Measurements from ENCODE around the gene KIF1A.

KIF1A gene

DNA sequence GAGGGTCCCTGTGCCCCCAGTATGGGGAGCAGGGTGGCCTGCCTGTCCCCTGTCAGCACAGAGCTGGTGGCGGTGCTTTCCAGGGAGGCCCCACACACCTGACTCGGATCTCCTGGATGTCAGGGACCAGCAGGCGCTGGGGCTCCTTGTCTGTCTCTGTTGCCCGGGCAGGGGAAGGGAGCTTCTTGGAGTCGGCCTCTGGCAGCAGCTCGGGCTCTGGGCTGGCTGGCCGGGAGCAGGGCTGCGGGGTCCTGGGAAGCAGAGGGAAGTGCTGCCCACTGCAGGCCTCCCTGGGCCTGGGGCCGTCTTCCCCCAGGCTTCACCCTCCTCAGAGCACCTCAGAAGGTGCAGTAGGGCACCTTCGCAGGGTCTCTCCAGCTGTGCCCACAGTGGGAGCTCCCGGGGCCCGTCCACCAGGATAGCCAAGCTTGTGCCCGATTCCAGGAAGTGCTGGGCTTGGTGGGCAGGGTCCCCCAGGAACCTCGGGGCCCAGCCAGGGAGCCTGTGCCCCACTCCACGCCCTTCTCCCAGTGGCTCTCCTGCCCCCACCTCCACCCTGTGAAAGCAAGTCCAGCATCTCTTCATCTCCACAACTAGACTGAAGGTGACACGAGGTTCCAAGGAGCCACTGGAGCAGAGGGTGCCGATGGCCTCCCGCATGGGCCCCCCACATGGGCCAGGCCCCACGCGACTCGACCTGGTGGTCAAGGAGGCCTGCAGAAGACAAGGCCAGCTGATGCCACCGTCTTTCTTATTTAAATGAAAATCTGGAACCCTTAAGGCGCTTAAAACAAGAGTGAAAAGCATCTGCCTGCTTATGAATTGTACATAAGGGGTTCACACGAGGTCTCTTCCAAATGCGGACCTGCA is 100.1 kb downstream of the KIF1A start:
- WGBS = 93% methylated on average over 25 of the region's 25 CpGs
- H3K27me3 ChIP-seq (ENCODE audit: insufficient read depth, low read length) = no peaks in the 10 kb centered on the region
- peaks cover 74% of the 10 kb centered on the region for H3K36me3 ChIP-seq (ENCODE audit: insufficient read depth, low read length)
- no peaks in the 10 kb centered on the region for H3K9me3 ChIP-seq (ENCODE audit: insufficient read depth, low read depth, low read length)
- no peak overlapping the region for H3K27ac ChIP-seq (ENCODE audit: low read depth, low read length)
- no peak overlapping the region for H3K9ac ChIP-seq (ENCODE audit: low read depth, low read length)
- H3K4me1 ChIP-seq (ENCODE audit: insufficient read depth, low read length) = no peaks in the 10 kb centered on the region
- no peak overlapping the region for H3K4me3 ChIP-seq (ENCODE audit: low read length)

DNA sequence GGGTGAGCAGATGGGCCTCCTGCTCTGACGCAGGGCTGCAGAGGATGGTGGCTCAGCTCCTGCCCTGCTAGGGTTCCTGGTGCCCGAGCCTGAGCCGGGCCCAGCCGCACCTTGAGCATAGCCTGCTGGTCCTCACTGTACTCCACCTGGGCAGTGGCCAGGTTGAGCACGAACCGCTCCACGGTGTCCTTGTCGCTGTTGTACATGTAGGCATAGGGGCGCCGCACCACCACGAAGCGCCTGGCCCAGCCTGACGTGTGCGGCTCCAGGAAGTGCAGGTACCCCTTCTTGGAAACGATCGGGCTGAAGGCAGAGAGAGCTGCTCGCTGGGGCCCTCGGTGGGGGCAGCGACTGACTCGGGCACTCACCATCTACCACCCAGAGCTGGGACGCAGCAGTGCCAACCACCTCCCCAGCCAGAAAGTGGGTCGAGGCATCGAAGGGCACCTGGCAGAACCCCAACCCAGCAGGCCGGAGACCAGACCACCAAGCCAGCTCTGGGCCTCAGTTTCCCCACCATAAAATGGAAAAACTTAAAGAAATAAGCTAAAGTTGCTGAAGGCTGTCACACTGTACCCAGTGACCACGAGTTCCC is 101.0 kb downstream of the KIF1A start:
- H3K4me1 ChIP-seq (ENCODE audit: insufficient read depth, low read length) = no peaks in the 10 kb centered on the region
- no peaks in the 10 kb centered on the region for H3K27me3 ChIP-seq (ENCODE audit: insufficient read depth, low read length)
- H3K4me3 ChIP-seq (ENCODE audit: low read length) = no peak overlapping the region
- H3K9ac ChIP-seq (ENCODE audit: low read depth, low read length) = no peak overlapping the region
- H3K36me3 ChIP-seq (ENCODE audit: insufficient read depth, low read length) = peaks cover 69% of the 10 kb centered on the region
- WGBS = 96% methylated on average over 25 of the region's 25 CpGs
- H3K27ac ChIP-seq (ENCODE audit: low read depth, low read length) = no peak overlapping the region
- H3K9me3 ChIP-seq (ENCODE audit: insufficient read depth, low read depth, low read length) = no peaks in the 10 kb centered on the region

DNA sequence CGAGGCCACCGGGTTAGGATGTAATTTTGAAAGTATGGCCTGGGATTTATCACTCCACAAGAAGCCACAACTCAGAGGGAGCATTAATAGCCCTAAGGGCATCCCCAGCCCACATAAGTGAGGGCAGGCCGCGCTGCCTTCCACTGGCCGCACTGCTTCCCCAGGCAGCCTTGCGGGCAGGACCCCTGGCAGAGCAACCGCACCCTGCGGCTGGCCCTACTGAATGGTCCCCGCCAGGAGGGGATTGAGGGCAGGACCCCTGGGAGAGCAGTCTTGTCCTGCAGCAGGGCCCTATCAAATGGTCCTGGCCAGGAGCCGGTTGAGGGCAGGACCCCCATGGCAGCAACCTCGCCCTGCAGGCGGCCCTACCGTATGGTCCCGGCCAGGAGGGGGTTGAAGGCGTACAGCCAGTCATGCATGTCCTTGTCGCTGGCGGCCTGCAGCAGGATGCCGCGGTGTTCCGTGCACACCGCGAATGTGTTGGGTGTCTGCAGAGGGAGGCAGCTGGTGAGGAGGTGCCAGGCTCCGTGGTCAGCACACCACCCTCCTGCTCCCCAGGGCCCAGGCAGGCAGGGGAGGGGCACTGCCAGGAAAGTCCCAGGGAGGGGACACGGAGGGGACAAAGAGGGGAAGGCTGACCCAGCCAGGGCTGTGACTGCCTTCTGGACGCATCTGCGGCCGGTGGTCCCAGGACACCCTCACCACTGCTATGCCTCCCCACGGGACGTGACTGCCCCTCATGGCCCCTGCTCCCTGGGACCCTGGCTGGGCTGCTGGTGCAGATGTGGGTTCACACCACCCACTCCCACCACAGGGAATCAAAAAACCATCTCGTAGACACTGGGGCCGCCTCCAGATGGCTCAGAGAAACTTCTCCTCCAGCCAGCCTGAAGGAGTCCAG is 102.1 kb downstream of the KIF1A start:
- WGBS = 95% methylated on average over 31 of the region's 31 CpGs

DNA sequence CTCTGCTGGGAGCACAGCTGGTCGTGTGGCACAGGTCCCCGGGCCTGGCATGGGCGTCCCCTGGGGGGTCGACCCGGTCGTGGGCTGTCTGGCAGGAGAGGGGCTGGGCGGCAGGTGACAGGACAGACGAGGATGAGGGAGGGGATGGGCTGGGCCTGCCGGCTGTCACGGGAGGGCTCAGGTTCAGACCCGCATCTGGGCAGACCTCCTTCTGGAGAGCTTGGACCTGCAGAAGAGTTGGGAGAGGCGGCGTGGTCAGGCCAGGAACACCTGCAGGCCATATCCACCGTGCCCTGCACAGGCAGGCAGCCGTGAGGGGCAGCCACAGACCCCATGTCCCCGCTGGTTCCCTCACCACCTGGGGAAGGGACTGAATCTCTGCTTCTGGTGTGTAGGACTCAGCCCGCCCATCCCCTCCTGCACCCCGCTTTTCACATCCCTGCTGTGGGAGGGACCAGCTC is 102.8 kb downstream of the KIF1A start:
- Histone ChIP-seq H3K27me3 (ENCODE audit: insufficient read depth, low read length) (no peaks in the 10 kb centered on the region), H3K4me3 (ENCODE audit: low read length) (no peak overlapping the region), H3K4me1 (ENCODE audit: insufficient read depth, low read length) (no peaks in the 10 kb centered on the region), H3K9me3 (ENCODE audit: insufficient read depth, low read depth, low read length) (no peaks in the 10 kb centered on the region), H3K27ac (ENCODE audit: low read depth, low read length) (no peak overlapping the region), H3K9ac (ENCODE audit: low read depth, low read length) (no peak overlapping the region), H3K36me3 (ENCODE audit: insufficient read depth, low read length) (peaks cover 51% of the 10 kb centered on the region)
- WGBS = 96% methylated on average over 18 of the region's 18 CpGs

More for the DNA sequence above, 102.1 kb downstream of the KIF1A start:
- H3K27me3 ChIP-seq (ENCODE audit: insufficient read depth, low read length) = no peaks in the 10 kb centered on the region
- H3K36me3 ChIP-seq (ENCODE audit: insufficient read depth, low read length) = peaks cover 58% of the 10 kb centered on the region
- no peak overlapping the region for H3K4me3 ChIP-seq (ENCODE audit: low read length)
- no peaks in the 10 kb centered on the region for H3K4me1 ChIP-seq (ENCODE audit: insufficient read depth, low read length)
- H3K9ac ChIP-seq (ENCODE audit: low read depth, low read length) = no peak overlapping the region
- no peak overlapping the region for H3K27ac ChIP-seq (ENCODE audit: low read depth, low read length)
- H3K9me3 ChIP-seq (ENCODE audit: insufficient read depth, low read depth, low read length) = no peaks in the 10 kb centered on the region

DNA sequence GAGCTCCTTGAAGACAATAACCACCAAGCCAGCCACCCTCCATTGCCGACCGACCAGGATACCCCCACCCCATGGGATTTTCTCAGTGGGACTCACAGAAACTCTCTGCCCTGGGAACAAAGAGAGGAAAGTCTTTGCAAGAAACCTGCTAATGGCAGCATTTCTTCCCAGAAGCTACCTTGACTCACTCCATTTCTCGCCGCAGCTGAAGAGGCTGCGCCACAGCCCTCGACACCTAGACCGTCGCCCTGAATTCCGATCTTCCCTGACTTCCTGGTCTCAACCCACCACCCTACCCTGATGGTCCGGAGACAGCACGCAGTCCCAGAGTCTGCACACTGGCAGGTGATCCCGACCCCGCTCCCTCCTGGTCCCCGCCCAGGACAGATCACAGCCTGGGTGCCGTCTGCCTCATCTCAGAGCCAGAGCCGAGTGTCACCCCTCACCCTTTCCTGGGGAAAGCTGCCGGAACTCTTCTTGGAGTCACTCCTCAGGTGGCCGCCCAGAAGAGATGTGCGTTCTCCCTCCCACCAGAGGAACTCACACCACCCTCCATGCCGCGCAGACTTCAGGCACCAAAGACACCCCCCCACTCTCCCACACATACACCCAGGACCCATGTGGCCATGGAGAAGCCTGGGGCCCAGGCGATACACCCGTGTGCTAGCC is 103.8 kb downstream of the KIF1A start:
- Histone ChIP-seq H3K9ac (ENCODE audit: low read depth, low read length) (no peak overlapping the region), H3K27me3 (ENCODE audit: insufficient read depth, low read length) (no peaks in the 10 kb centered on the region), H3K27ac (ENCODE audit: low read depth, low read length) (no peak overlapping the region), H3K4me3 (ENCODE audit: low read length) (no peak overlapping the region), H3K9me3 (ENCODE audit: insufficient read depth, low read depth, low read length) (no peaks in the 10 kb centered on the region), H3K36me3 (ENCODE audit: insufficient read depth, low read length) (peaks cover 41% of the 10 kb centered on the region), H3K4me1 (ENCODE audit: insufficient read depth, low read length) (no peaks in the 10 kb centered on the region)
- 94% methylated on average over 23 of the region's 23 CpGs for WGBS

DNA sequence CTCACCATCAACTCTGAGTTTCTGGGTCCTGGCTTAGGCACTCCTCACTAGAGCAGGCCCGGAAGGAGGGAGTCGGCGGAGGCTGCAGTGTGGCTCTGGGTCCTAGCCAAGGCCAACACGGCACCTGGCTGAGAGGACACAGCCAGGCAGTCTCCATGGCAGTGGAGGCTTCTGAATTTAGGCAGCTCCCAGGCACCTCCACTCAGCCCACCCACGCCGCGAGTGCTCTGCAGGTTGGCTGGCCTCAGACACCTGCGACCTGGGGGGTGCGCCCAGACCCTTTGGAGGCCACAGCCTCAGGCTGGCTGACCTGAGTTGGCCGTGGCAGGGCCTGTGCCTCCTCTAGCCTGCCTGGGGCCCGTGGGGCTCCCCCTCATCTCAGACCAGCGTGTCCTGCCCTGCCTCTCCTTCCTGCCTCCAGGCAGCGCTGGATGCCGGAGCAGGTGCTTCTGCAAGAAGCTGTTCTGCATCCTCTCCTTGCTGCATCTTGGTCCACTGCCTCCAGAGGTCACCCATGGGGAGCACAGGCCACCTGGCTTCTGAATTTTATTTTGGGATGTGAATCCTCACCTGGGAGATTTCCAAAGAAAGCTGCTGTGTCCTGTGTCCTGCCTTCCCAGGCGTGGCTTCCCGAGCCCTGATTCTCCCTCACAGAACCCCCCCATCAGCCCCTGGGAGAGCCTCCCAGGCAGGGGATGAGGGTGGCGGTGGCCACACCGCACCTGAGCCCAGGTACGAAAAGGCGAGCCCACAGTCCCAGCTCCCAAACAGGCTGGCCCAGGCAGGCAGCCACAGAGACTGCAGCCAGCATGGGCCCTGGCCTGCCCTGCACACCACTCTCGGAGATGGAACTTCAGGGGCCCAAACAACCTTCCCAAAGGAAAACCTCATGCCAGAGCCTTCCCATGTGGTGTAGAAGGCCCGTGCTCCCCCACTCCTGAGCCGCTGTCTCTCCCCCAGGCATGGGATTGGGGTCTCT is 105.0 kb downstream of the KIF1A start:
- 93% methylated on average over 23 of the region's 23 CpGs for WGBS
- no peaks in the 10 kb centered on the region for H3K27me3 ChIP-seq (ENCODE audit: insufficient read depth, low read length)
- H3K27ac ChIP-seq (ENCODE audit: low read depth, low read length) = no peak overlapping the region
- H3K4me1 ChIP-seq (ENCODE audit: insufficient read depth, low read length) = no peaks in the 10 kb centered on the region
- H3K9me3 ChIP-seq (ENCODE audit: insufficient read depth, low read depth, low read length) = no peaks in the 10 kb centered on the region
- no peak overlapping the region for H3K4me3 ChIP-seq (ENCODE audit: low read length)
- no peak overlapping the region for H3K9ac ChIP-seq (ENCODE audit: low read depth, low read length)
- H3K36me3 ChIP-seq (ENCODE audit: insufficient read depth, low read length) = peaks cover 32% of the 10 kb centered on the region

DNA sequence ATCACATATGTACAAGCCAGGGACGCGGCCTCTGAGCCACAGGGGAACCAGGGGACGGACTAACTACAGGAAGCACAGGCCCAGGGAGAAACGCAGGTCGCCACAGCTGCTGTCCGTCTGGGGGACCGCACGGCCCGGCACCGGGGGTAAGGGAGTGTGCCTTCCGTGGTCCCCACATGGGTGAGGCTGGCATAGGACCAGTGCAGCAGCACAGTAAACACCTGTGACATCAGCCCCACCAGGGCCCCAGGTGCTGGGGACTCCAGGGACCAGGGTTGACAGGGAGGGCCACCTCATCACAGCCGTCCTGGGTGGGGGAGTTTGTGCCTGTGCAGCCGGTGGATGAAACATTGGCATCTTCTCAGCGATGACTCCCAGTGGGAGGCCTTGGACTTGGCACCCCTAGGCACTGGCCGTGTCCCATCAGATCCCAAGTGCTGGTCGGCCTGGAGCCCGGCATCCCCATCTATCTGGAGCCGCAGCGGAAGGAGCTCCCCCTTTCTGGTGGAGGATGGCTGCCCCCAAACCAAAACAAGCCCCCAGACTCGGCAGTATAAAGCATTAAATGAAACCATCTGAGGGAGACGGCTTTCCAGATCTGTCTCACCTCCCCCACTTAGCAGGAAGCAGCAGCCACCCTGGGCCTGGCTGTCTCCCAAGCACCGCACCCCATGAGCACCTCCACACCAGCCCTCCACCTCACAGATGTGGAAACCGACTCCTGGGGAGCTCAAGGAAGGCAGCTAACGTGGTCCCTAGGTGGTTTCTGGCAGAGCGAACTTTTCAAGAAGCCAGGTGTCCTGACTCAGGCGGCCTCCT is 105.9 kb downstream of the KIF1A start:
- Histone ChIP-seq H3K27me3 (ENCODE audit: insufficient read depth, low read length) (no peaks in the 10 kb centered on the region), H3K4me3 (ENCODE audit: low read length) (no peak overlapping the region), H3K27ac (ENCODE audit: low read depth, low read length) (no peak overlapping the region), H3K9me3 (ENCODE audit: insufficient read depth, low read depth, low read length) (no peaks in the 10 kb centered on the region), H3K4me1 (ENCODE audit: insufficient read depth, low read length) (no peaks in the 10 kb centered on the region), H3K9ac (ENCODE audit: low read depth, low read length) (no peak overlapping the region), H3K36me3 (ENCODE audit: insufficient read depth, low read length) (peaks cover 25% of the 10 kb centered on the region)
- 95% methylated on average over 26 of the region's 26 CpGs for WGBS

DNA sequence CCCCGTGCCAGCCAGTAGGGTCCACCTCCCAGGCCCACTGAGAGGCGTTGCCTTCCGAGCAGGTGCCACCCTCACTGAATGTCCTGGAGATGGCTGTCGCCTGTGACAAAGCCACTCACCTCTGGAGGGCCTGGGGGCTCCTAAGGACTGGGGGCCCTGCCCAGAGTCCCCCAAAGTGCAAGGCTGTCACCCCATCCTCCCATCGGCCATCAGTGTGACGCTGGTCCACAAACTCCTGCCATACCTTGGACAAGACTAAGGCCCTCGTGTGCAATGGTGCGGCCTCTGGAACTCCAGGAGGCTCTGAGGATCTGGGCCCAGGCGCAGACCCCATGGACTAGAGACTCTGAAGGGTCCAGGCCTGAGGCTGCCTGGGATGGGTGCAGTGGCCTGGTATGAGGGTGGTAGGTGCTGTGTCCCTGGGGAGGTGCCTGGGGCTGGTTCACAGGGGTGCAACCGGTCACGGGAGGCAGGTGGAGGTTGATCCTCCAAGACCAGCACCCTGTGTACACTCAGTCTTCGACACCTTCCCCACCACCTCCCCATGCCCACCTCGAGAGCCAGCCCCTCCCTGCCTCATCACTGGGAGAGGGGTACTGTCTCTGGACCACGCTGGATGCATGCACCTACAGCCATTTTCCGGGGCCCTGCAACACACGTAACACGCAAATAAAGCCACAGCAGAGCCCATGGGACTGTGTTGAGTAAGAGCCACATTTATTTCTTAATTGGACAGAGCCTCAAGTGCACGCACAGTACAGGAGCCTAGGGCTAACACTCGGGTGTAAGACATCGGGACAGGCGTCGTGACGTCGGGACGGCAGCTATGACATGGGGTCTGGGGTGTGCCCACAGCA is 106.7 kb downstream of the KIF1A start:
- Histone ChIP-seq H3K4me3 (ENCODE audit: low read length) (no peak overlapping the region), H3K4me1 (ENCODE audit: insufficient read depth, low read length) (no peaks in the 10 kb centered on the region), H3K27ac (ENCODE audit: low read depth, low read length) (no peak overlapping the region), H3K9me3 (ENCODE audit: insufficient read depth, low read depth, low read length) (no peaks in the 10 kb centered on the region), H3K9ac (ENCODE audit: low read depth, low read length) (no peak overlapping the region), H3K36me3 (ENCODE audit: insufficient read depth, low read length) (peaks cover 17% of the 10 kb centered on the region), H3K27me3 (ENCODE audit: insufficient read depth, low read length) (no peaks in the 10 kb centered on the region)
- WGBS = 93% methylated on average over 23 of the region's 25 CpGs

DNA sequence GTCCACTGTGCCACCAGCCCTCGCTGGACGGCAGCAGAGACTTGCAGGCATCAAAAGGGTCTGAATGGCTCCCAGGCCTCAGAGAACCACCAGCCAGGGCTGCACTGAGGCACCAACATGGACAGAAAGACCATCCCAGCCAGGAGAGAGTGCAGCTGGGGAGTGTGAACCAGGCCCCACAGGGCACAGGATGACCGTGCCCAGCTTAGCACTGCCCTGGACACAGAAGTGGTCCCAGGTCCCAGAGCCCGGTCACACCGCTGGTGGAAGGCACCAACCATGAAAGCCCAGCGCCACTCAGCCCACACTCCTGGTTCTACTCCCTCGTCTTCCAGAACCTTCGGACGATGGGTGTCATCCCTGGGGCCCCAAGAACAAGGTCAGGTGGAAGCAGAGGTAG is 107.9 kb downstream of the KIF1A start:
- no peak overlapping the region for H3K27ac ChIP-seq (ENCODE audit: low read depth, low read length)
- H3K9me3 ChIP-seq (ENCODE audit: insufficient read depth, low read depth, low read length) = no peaks in the 10 kb centered on the region
- H3K9ac ChIP-seq (ENCODE audit: low read depth, low read length) = no peak overlapping the region
- 96% methylated on average over 9 of the region's 9 CpGs for WGBS
- H3K27me3 ChIP-seq (ENCODE audit: insufficient read depth, low read length) = no peaks in the 10 kb centered on the region
- H3K36me3 ChIP-seq (ENCODE audit: insufficient read depth, low read length) = peaks cover 5% of the 10 kb centered on the region
- H3K4me1 ChIP-seq (ENCODE audit: insufficient read depth, low read length) = no peaks in the 10 kb centered on the region
- H3K4me3 ChIP-seq (ENCODE audit: low read length) = no peak overlapping the region

All from HUES64 (cell line).